C4-2B (cell line): Measurements from ENCODE around the gene NXPE1.

Experiments used
- ZFX ChIP-seq: fragments of 450-650 bp; IDR thresholded peaks from 2 replicates; pipeline ENCODE4 v1.6.1; 2017
- TF ChIP-seq, protein P1 (sequence below): fragments of 450-650 bp; conservative IDR thresholded peaks from 2 replicates; pipeline ENCODE4 v1.5.1; 2017; ENCODE audit warnings: mild to moderate bottlenecking

DNA sequence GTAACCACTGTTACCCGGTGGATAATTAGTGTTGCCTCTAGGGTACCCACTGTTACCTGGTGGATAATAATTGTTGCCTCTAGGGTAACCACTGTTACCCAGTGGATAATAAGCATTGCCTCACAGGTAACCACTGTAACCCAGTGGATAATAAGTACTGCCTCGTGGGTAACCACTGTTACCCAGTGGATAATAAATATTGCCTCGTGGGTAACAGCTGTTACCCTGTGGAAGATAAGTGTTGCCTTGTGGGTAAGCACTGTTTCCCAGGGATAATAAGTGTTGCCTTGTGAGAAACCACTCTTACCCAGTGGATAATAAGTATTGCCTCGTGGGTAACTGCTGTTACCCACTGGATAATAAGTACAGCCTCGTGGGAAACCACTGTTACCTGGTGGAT lies 45.2 kb upstream of the NXPE1 start:
- TF ChIP-seq, protein P1, sequence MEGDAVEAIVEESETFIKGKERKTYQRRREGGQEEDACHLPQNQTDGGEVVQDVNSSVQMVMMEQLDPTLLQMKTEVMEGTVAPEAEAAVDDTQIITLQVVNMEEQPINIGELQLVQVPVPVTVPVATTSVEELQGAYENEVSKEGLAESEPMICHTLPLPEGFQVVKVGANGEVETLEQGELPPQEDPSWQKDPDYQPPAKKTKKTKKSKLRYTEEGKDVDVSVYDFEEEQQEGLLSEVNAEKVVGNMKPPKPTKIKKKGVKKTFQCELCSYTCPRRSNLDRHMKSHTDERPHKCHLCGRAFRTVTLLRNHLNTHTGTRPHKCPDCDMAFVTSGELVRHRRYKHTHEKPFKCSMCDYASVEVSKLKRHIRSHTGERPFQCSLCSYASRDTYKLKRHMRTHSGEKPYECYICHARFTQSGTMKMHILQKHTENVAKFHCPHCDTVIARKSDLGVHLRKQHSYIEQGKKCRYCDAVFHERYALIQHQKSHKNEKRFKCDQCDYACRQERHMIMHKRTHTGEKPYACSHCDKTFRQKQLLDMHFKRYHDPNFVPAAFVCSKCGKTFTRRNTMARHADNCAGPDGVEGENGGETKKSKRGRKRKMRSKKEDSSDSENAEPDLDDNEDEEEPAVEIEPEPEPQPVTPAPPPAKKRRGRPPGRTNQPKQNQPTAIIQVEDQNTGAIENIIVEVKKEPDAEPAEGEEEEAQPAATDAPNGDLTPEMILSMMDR, result no peak
- TF ChIP-seq ZFX, result no peak
